DOHH2 (cell line): ENCODE measurements around the gene AUTS2.

Experiments
- EZH2phosphoT487 ChIP-seq: fragments of 200-600 bp; sonication (generic); IDR thresholded peaks from 2 replicates; pipeline ENCODE4 v1.6.1; 2017; ENCODE audit warnings: borderline replicate concordance, mild to moderate bottlenecking, antibody characterized with exemption, low read length, moderate library complexity, mixed read lengths
- TF ChIP-seq, protein P1 (sequence below): fragments of 200-600 bp; sonication (generic); IDR thresholded peaks from one replicate; pipeline ENCODE4 v1.5.1; 2014; ENCODE audit warnings: antibody characterized with exemption, mild to moderate bottlenecking, low read depth, low read length; ENCODE audit not compliant: poor library complexity, severe bottlenecking

DNA sequence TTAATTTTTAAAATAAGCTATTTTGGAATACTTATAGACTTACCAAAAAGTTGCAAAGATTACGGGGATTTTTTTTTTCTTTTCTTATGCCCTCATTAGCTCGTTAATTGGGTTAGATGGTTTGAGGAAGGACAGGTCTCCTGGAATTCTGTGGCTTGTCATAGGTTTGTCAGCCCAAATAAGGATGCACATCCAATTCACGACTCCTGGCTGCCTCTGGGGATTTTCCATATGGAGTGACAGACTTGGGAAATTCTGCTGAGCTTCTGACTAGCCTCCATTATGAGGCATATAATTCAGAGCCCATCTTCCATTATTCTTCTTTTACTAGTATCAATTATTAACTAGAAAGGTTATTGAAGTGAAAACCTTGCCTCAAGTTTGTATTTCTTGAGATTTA is 102.1 kb downstream of the AUTS2 start:
- TF ChIP-seq, protein P1, sequence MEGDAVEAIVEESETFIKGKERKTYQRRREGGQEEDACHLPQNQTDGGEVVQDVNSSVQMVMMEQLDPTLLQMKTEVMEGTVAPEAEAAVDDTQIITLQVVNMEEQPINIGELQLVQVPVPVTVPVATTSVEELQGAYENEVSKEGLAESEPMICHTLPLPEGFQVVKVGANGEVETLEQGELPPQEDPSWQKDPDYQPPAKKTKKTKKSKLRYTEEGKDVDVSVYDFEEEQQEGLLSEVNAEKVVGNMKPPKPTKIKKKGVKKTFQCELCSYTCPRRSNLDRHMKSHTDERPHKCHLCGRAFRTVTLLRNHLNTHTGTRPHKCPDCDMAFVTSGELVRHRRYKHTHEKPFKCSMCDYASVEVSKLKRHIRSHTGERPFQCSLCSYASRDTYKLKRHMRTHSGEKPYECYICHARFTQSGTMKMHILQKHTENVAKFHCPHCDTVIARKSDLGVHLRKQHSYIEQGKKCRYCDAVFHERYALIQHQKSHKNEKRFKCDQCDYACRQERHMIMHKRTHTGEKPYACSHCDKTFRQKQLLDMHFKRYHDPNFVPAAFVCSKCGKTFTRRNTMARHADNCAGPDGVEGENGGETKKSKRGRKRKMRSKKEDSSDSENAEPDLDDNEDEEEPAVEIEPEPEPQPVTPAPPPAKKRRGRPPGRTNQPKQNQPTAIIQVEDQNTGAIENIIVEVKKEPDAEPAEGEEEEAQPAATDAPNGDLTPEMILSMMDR: no peak
- TF ChIP-seq EZH2phosphoT487: no peak
